Naive thymus-derived CD8-positive, alpha-beta T cell (primary cell): ENCODE data around the gene RNASE8. TPM values are rescaled to one million over a fixed set of nuclear protein-coding genes. Genes with fewer than 3 reads are reported as not detected.
"Not testable (repeated sequence)": the region's sequence is repeated elsewhere in the genome, so short reads cannot be mapped to it uniquely, and the experiment has no call there.

Experiments used
- ATAC-seq, 2 donors: fragments of 150-1000 bp; cut with Tn5 transposase in 1 of 2; sonication (Bioruptor Pico), chemical (Tn5 transposase) in 1 of 2; 1 replicate in 1 of 2; 2 replicates in 1 of 2; pipeline ENCODE4 v1.10.0; 2021; ENCODE audit warnings: mild to moderate bottlenecking in 2 of 2, moderate library complexity in 2 of 2
- POLR2A ChIA-PET: fragments of 350-600 bp; sonication (Branson Sonifier 250); formaldehyde crosslinking; loops from one replicate; lab custom pipeline; 2021; ENCODE audit warnings: antibody characterized with exemption; lab: Charles Lee
- DNase-seq, 10 donors: peaks; one replicate each; pipeline versions ENCODE4 v3.0.0 to v3.0.0-alpha.2; 2020 to 2022
- H3K27ac Mint-ChIP-seq, 10 donors: one replicate each; pipeline ENCODE4 v1.8.0; 2020 to 2022; ENCODE audit warnings: mild to moderate bottlenecking in 10 of 10, mixed read lengths in 10 of 10, moderate library complexity in 4 of 10, inconsistent platforms in 1 of 10
- H3K27me3 Mint-ChIP-seq, 5 donors: one replicate each; pipeline ENCODE4 v1.8.0; 2021 to 2022; ENCODE audit warnings: mixed read lengths in 5 of 5
- H3K36me3 Mint-ChIP-seq, 3 donors: one replicate each; pipeline ENCODE4 v1.8.0; 2020 to 2022; ENCODE audit warnings: mixed read lengths in 3 of 3, mild to moderate bottlenecking in 2 of 3, inconsistent platforms in 1 of 3
- H3K4me1 Mint-ChIP-seq, 4 donors: one replicate each; pipeline ENCODE4 v1.8.0; 2021 to 2022; ENCODE audit warnings: mixed read lengths in 4 of 4
- H3K4me3 Mint-ChIP-seq, 10 donors: one replicate each; pipeline ENCODE4 v1.8.0; 2020 to 2022; ENCODE audit warnings: mild to moderate bottlenecking in 10 of 10, mixed read lengths in 10 of 10, moderate library complexity in 6 of 10, inconsistent platforms in 1 of 10
- H3K9me3 Mint-ChIP-seq, 9 donors: one replicate each; pipeline ENCODE4 v1.8.0; 2020 to 2022; ENCODE audit warnings: mixed read lengths in 9 of 9, mild to moderate bottlenecking in 3 of 9, inconsistent platforms in 1 of 9, moderate library complexity in 1 of 9
- polyA plus RNA-seq, 3 donors: library from polyadenylated mRNA; unstranded; fragments of 300-500 nt; fragmentation: Illumina TruSeq; gene quantifications; one replicate each; pipeline ENCODE4 v1.2.3, GENCODE V29; 2021
- total RNA-seq, 8 experiments: library from RNA in 2 of 8; stranded (reverse) in 2 of 8; gene quantifications; one replicate each; pipeline ENCODE4 v1.2.3 and lab custom pipeline; 2021 to 2026

Gene RNASE8
- total RNA-seq, result not detected
- not detected for polyA plus RNA-seq
- total RNA-seq (lab: John Stamatoyannopoulos, UW), result 0 reads per million in 6 experiments

- peaks cover 11 to 30% (median 22%) of the 10 kb centered on the region in 5 donors for H3K27me3 Mint-ChIP-seq
- peak within 1 kb of the TSS in 1 of 10 donors; percentile 33 for H3K27ac Mint-ChIP-seq
- H3K9me3 Mint-ChIP-seq, result no peaks in the 10 kb centered on the region
- H3K4me3 Mint-ChIP-seq, result no peak within 1 kb of the TSS
- no peaks in the 10 kb centered on the region for H3K36me3 Mint-ChIP-seq
- no peak for DNase-seq
- POLR2A ChIA-PET, result interaction anchor here (1.1 kb wide), 1 partner anchor 10 kb away, joined by 3 read pairs; no protein-coding TSS in a partner anchor
- ATAC-seq, result no peak
- no peaks in the 10 kb centered on the region for H3K4me1 Mint-ChIP-seq
Measured at GRCh38 chr14:21057803-21058675, at the start of gene RNASE8. Gene RNASE8, plus strand, starts transcription at chr14:21057822. Its CDS starts 71 bp downstream, at chr14:21057893.

GRCh38 chr14:21009721-21010120 is 47.9 kb upstream of the RNASE8 start:
- H3K36me3 Mint-ChIP-seq, H3K4me1 Mint-ChIP-seq, H3K4me3 Mint-ChIP-seq, H3K27ac Mint-ChIP-seq, ATAC-seq, POLR2A ChIA-PET, DNase-seq, H3K9me3 Mint-ChIP-seq: not testable (repeated sequence)
- peaks cover 11 to 29% (median 15%) of the 10 kb centered on the region in 5 donors for H3K27me3 Mint-ChIP-seq

GRCh38 chr14:21011136-21011535 is 46.5 kb upstream of the RNASE8 start:
- peaks cover 0 to 2% (median under 1%) of the 10 kb centered on the region in 4 donors for H3K4me1 Mint-ChIP-seq
- POLR2A ChIA-PET, result no interaction called here
- H3K27me3 Mint-ChIP-seq, result peaks cover 11 to 29% (median 15%) of the 10 kb centered on the region in 5 donors

GRCh38 chr14:21014761-21015190 is 42.8 kb upstream of the RNASE8 start:
- peaks cover 11 to 29% (median 15%) of the 10 kb centered on the region in 5 donors for H3K27me3 Mint-ChIP-seq
- peak; percentile 83 to 95 for ATAC-seq
- H3K27ac Mint-ChIP-seq, result no peak overlapping the region
- peaks cover 0 to 2% (median under 1%) of the 10 kb centered on the region in 4 donors for H3K4me1 Mint-ChIP-seq
- POLR2A ChIA-PET, result interaction anchor here (1.0 to 2.4 kb wide), 6 partner anchors 10 to 95 kb away, joined by 3 to 15 read pairs (median 10); partner anchors contain the start of gene NDRG2
- H3K9me3 Mint-ChIP-seq, result no peaks in the 10 kb centered on the region
- H3K4me3 Mint-ChIP-seq, result no peak overlapping the region
- H3K36me3 Mint-ChIP-seq, result peaks cover 0 to 23% (median 6%) of the 10 kb centered on the region in 3 donors
- peak; percentile 66 to 88 (median 78) for DNase-seq

More at GRCh38 chr14:21011136-21011535, 46.5 kb upstream of the RNASE8 start:
- Mint-ChIP-seq H3K9me3 (no peaks in the 10 kb centered on the region), H3K4me3 (no peak overlapping the region), H3K27ac (no peak overlapping the region), H3K36me3 (no peaks in the 10 kb centered on the region)
- DNase-seq, result no peak
- ATAC-seq, result no peak

GRCh38 chr14:21015312-21015711 is 42.3 kb upstream of the RNASE8 start:
- ATAC-seq (no peak), DNase-seq (no peak)
- Mint-ChIP-seq H3K27me3 (peaks cover 11 to 29% (median 15%) of the 10 kb centered on the region in 5 donors), H3K9me3 (no peaks in the 10 kb centered on the region), H3K27ac (no peak overlapping the region), H3K4me1 (peaks cover 0 to 2% (median under 1%) of the 10 kb centered on the region in 4 donors), H3K36me3 (peaks cover 0 to 28% (median 6%) of the 10 kb centered on the region in 3 donors), H3K4me3 (no peak overlapping the region)
- POLR2A ChIA-PET, result interaction anchor here (1.0 to 2.4 kb wide), 6 partner anchors 9 to 94 kb away, joined by 3 to 15 read pairs (median 10); partner anchors contain the start of gene NDRG2

GRCh38 chr14:21016413-21017190 is 41.0 kb upstream of the RNASE8 start:
- Mint-ChIP-seq H3K4me3 (no peak overlapping the region), H3K27me3 (peaks cover 9 to 25% (median 12%) of the 10 kb centered on the region in 5 donors), H3K4me1 (peaks cover 0 to 2% (median under 1%) of the 10 kb centered on the region in 4 donors), H3K27ac (peak overlapping the region in 1 of 10 donors; percentile 22), H3K36me3 (peaks cover 0 to 41% (median 8%) of the 10 kb centered on the region in 3 donors), H3K9me3 (no peaks in the 10 kb centered on the region)
- ATAC-seq (no peak), DNase-seq (no peak)
- POLR2A ChIA-PET, result interaction anchor here (0.8 to 1.4 kb wide), 2 partner anchors 27 to 88 kb away, joined by 3 to 4 read pairs; no protein-coding TSS in a partner anchor

GRCh38 chr14:21017528-21018245 is 39.9 kb upstream of the RNASE8 start:
- H3K9me3 Mint-ChIP-seq, result no peaks in the 10 kb centered on the region
- POLR2A ChIA-PET, result interaction anchor here (0.8 to 1.4 kb wide), 2 partner anchors 26 to 87 kb away, joined by 3 to 4 read pairs; no protein-coding TSS in a partner anchor
- no peak overlapping the region for H3K4me3 Mint-ChIP-seq
- peaks cover 0 to 45% (median 8%) of the 10 kb centered on the region in 3 donors for H3K36me3 Mint-ChIP-seq
- H3K4me1 Mint-ChIP-seq, result peaks cover 7 to 10% (median 8%) of the 10 kb centered on the region in 4 donors
- ATAC-seq (no peak), DNase-seq (no peak)
- peak overlapping the region in 1 of 10 donors; percentile 50 for H3K27ac Mint-ChIP-seq
- peaks cover 2 to 14% (median 6%) of the 10 kb centered on the region in 5 donors for H3K27me3 Mint-ChIP-seq

GRCh38 chr14:21018286-21018685 is 39.3 kb upstream of the RNASE8 start:
- DNase-seq, result no peak

GRCh38 chr14:21018781-21019180 is 38.8 kb upstream of the RNASE8 start:
- no peaks in the 10 kb centered on the region for H3K9me3 Mint-ChIP-seq
- H3K4me3 Mint-ChIP-seq, result no peak overlapping the region
- H3K27ac Mint-ChIP-seq, result peak overlapping the region in 1 of 10 donors; percentile 51
- peaks cover 0 to 45% (median 8%) of the 10 kb centered on the region in 3 donors for H3K36me3 Mint-ChIP-seq
- H3K27me3 Mint-ChIP-seq, result peaks cover 0 to 13% (median 2%) of the 10 kb centered on the region in 5 donors
- DNase-seq (no peak), ATAC-seq (no peak)
- POLR2A ChIA-PET, result no interaction called here
- H3K4me1 Mint-ChIP-seq, result peaks cover 14 to 18% (median 18%) of the 10 kb centered on the region in 4 donors

More at GRCh38 chr14:21018286-21018685, 39.3 kb upstream of the RNASE8 start:
- Mint-ChIP-seq H3K4me1 (peaks cover 13 to 14% (median 14%) of the 10 kb centered on the region in 4 donors), H3K9me3 (no peaks in the 10 kb centered on the region), H3K4me3 (no peak overlapping the region), H3K27ac (peak overlapping the region in 2 of 10 donors; percentile 50 to 51), H3K27me3 (peaks cover 0 to 13% (median 2%) of the 10 kb centered on the region in 5 donors), H3K36me3 (peaks cover 0 to 45% (median 8%) of the 10 kb centered on the region in 3 donors)
- no peak for ATAC-seq
- POLR2A ChIA-PET, result interaction anchor here (1.4 kb wide), 1 partner anchor 86 kb away, joined by 4 read pairs; no protein-coding TSS in a partner anchor

- Mint-ChIP-seq H3K4me3 (no peak overlapping the region), H3K4me1 (peaks cover 20 to 24% (median 23%) of the 10 kb centered on the region in 4 donors), H3K27ac (no peak overlapping the region), H3K27me3 (peaks cover 0 to 11% (median under 1%) of the 10 kb centered on the region in 5 donors), H3K9me3 (no peaks in the 10 kb centered on the region), H3K36me3 (peaks cover 0 to 45% (median 8%) of the 10 kb centered on the region in 3 donors)
- POLR2A ChIA-PET, result interaction anchor here (0.7 kb wide), 1 partner anchor 77 kb away, joined by 4 read pairs; no protein-coding TSS in a partner anchor
- no peak for DNase-seq
- no peak for ATAC-seq
Measured at GRCh38 chr14:21019366-21019765, 38.3 kb upstream of the RNASE8 start.

- no peak for ATAC-seq
- POLR2A ChIA-PET, result interaction anchor here (1.5 kb wide), 1 partner anchor 12 kb away, joined by 3 read pairs; no protein-coding TSS in a partner anchor
- Mint-ChIP-seq H3K36me3 (peaks cover 0 to 45% (median 8%) of the 10 kb centered on the region in 3 donors), H3K4me1 (peaks cover 21 to 25% (median 24%) of the 10 kb centered on the region in 4 donors), H3K9me3 (no peaks in the 10 kb centered on the region), H3K27me3 (peaks cover 0 to 7% (median 0%) of the 10 kb centered on the region in 5 donors), H3K4me3 (no peak overlapping the region), H3K27ac (peak overlapping the region in 1 of 10 donors; percentile 15)
- no peak for DNase-seq
Measured at GRCh38 chr14:21020977-21021545, 36.6 kb upstream of the RNASE8 start.
